ENCODE measurements around the gene HAP1.
A peak's percentile ranks its signal among the peaks of the same experiment; 100 is the strongest.
"Not testable (repeated sequence)": the region's sequence is repeated elsewhere in the genome, so short reads cannot be mapped to it uniquely, and the experiment has no call there.

Gene HAP1

GRCh38 chr17:41697122-41697962 is 37.1 kb downstream of the HAP1 start:
- no peak for DNase-seq (ENCODE audit: low read depth, low spot score)
- no peak overlapping the region for H3K4me3 ChIP-seq (ENCODE audit: low read length)

- DNase-seq (ENCODE audit: low read depth, low spot score) = peak; percentile 72
- no peak overlapping the region for H3K4me3 ChIP-seq (ENCODE audit: low read length)
These were observed 38.3 kb downstream of the HAP1 start for GRCh38 chr17:41695954-41696757.

GRCh38 chr17:41695134-41695661 is 39.2 kb downstream of the HAP1 start:
- no peak for DNase-seq (ENCODE audit: low read depth, low spot score)
- H3K4me3 ChIP-seq (ENCODE audit: low read length) = no peak overlapping the region

GRCh38 chr17:41692722-41693521 is 41.5 kb downstream of the HAP1 start:
- no peak for DNase-seq (ENCODE audit: low read depth, low spot score)

GRCh38 chr17:41691031-41691777 is 43.2 kb downstream of the HAP1 start:
- no peak overlapping the region for H3K4me3 ChIP-seq (ENCODE audit: low read length)
- DNase-seq (ENCODE audit: low read depth, low spot score) = no peak

More at GRCh38 chr17:41692722-41693521, 41.5 kb downstream of the HAP1 start:
- H3K4me3 ChIP-seq (ENCODE audit: low read length) = no peak overlapping the region

- no peak for DNase-seq (ENCODE audit: low read depth, low spot score)
These were observed 43.9 kb downstream of the HAP1 start for GRCh38 chr17:41690497-41690896.

GRCh38 chr17:41689497-41690299 is 44.7 kb downstream of the HAP1 start:
- peak overlapping the region; percentile 97 for H3K4me3 ChIP-seq (ENCODE audit: low read length)
- peak; percentile 80 for DNase-seq (ENCODE audit: low read depth, low spot score)

More at GRCh38 chr17:41690497-41690896, 43.9 kb downstream of the HAP1 start:
- peak overlapping the region; percentile 97 for H3K4me3 ChIP-seq (ENCODE audit: low read length)

GRCh38 chr17:41688641-41689496 is 45.6 kb downstream of the HAP1 start, which contains the start of gene EIF1:
Gene EIF1, plus strand, starts transcription at chr17:41688885. Its CDS starts 154 bp downstream, at chr17:41689039.
- peak; percentile 99 for DNase-seq (ENCODE audit: low read depth, low spot score)
- peak within 1 kb of the TSS; percentile 97 for H3K4me3 ChIP-seq (ENCODE audit: low read length)

- DNase-seq (ENCODE audit: low read depth, low spot score) = peak; percentile 62
- H3K4me3 ChIP-seq (ENCODE audit: low read length) = peak overlapping the region; percentile 86
These were observed 46.4 kb downstream of the HAP1 start for GRCh38 chr17:41687828-41688640.

- no peak overlapping the region for H3K4me3 ChIP-seq (ENCODE audit: low read length)
- DNase-seq (ENCODE audit: low read depth, low spot score) = no peak
These were observed 48.2 kb downstream of the HAP1 start for GRCh38 chr17:41686281-41686680.

- not testable (repeated sequence) for DNase-seq (ENCODE audit: low read depth, low spot score); H3K4me3 ChIP-seq (ENCODE audit: low read length)
These were observed 48.7 kb downstream of the HAP1 start for GRCh38 chr17:41685753-41686152.

GRCh38 chr17:41684035-41684434 is 50.4 kb downstream of the HAP1 start:
- no peak for DNase-seq (ENCODE audit: low read depth, low spot score)
- no peak overlapping the region for H3K4me3 ChIP-seq (ENCODE audit: low read length)

GRCh38 chr17:41683441-41684007 is 50.9 kb downstream of the HAP1 start:
- DNase-seq (ENCODE audit: low read depth, low spot score) = no peak
- no peak overlapping the region for H3K4me3 ChIP-seq (ENCODE audit: low read length)

GRCh38 chr17:41682631-41683030 is 51.8 kb downstream of the HAP1 start:
- no peak for DNase-seq (ENCODE audit: low read depth, low spot score)
- no peak overlapping the region for H3K4me3 ChIP-seq (ENCODE audit: low read length)

- H3K4me3 ChIP-seq (ENCODE audit: low read length) = no peak overlapping the region
- no peak for DNase-seq (ENCODE audit: low read depth, low spot score)
These were observed 52.7 kb downstream of the HAP1 start for GRCh38 chr17:41681776-41682175.

All from Jurkat, Clone E6-1 (cell line).